Activated T-cell treated with anti-CD3 and anti-CD28 coated beads for 4 hours (primary cell): Measurements from ENCODE around the gene CXCL1.

Experiments
- DNase-seq: peaks from one replicate; pipeline ENCODE4 v3.0.0-alpha.2; 2020

The CXCL1 gene

GRCh38 chr4:73869130-73870055, at the start of gene CXCL1:
TSS of gene CXCL1 (plus strand) at chr4:73869393. CDS start at chr4:73869471, 78 bp downstream.
- no peak for DNase-seq

- DNase-seq = no peak
Measured at GRCh38 chr4:73821325-73821724, 47.9 kb upstream of the CXCL1 start.

DNA sequence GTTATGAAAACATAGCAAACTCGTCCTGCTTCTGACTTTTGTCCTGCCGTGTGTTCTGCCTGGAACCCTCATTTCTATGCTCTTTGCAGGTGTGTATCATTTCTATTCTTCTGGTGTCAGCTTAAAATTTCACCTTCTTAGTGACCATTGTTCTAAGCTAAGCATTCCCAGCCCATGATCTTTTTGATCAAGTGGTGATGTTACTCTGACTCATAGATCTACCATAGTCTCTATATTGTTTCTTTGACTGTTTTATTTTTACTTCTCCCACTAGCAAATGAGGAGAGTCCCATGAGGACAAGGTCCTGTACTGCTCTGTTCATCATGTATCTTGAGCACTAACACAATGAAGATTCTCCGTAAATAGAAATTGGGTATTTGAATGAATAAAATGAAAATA, 46.8 kb upstream of the CXCL1 start:
- DNase-seq = no peak

- DNase-seq = no peak
Measured at GRCh38 chr4:73822812-73823504, 46.2 kb upstream of the CXCL1 start.

GRCh38 chr4:73823760-73824159, 45.4 kb upstream of the CXCL1 start:
- DNase-seq = no peak

DNA sequence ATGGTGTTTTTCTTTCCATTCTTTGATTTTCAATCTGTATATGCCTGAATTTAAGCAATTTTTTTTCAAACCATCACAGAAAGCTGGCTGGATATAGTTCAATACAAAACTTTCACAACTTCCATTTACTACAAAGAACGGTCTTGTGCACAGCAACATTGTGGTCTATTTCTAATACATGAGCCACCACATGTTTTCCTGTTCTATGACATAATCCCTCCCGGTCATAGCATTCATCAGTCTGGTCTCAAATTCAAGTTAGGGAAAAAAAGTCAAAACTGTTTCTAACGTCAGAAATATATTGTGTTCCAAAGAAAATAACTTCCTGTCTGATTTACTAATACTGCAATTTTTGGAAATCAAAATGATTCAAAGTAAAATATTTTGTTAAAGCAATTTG, 40.2 kb upstream of the CXCL1 start:
- no peak for DNase-seq

GRCh38 chr4:73831569-73831968, 37.6 kb upstream of the CXCL1 start:
- DNase-seq = no peak

GRCh38 chr4:73832651-73833237, 36.4 kb upstream of the CXCL1 start:
- no peak for DNase-seq

GRCh38 chr4:73836373-73837279, 32.6 kb upstream of the CXCL1 start, which contains the start of gene CXCL6:
TSS of gene CXCL6 (plus strand) at chr4:73836678. CDS start at chr4:73836751, 73 bp downstream.
- DNase-seq = no peak

DNA sequence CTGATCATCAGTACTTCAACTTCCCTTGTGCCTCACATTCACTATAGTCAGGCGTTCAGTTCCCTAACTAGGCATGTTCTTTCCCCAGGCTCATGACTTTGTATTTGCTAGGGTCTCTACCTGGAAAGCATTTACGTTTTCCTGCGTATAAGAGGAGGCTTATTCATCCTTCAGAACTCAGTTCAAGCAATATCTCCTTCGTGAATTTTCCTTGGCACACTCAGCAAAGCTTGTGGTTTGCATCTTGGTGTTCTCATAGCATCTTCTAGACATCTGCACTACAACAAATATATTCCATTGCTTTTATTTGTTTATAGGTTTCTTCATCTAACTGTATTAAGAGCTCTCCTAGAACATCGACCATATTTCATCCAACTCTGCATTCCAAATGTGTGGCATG, 30.1 kb upstream of the CXCL1 start:
- DNase-seq = no peak

DNA sequence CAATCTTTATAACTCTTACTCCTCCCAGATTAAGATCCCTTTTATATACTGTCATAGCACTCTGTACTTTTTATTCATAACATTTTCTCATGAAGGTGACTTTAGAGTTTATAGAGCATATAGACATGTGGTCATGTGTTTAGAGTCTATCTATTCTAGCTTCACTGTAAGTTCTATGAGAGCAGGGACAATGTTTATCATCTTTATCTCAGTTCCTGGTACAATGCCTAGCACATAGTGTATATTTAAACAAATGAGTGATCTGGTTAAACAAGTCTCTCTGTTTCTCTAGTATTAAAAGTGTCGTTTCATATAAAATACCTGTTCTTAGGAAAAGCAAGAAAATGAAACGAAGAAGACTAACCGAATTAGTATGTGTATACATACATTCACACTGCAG, 29.5 kb upstream of the CXCL1 start:
- DNase-seq = no peak

DNA sequence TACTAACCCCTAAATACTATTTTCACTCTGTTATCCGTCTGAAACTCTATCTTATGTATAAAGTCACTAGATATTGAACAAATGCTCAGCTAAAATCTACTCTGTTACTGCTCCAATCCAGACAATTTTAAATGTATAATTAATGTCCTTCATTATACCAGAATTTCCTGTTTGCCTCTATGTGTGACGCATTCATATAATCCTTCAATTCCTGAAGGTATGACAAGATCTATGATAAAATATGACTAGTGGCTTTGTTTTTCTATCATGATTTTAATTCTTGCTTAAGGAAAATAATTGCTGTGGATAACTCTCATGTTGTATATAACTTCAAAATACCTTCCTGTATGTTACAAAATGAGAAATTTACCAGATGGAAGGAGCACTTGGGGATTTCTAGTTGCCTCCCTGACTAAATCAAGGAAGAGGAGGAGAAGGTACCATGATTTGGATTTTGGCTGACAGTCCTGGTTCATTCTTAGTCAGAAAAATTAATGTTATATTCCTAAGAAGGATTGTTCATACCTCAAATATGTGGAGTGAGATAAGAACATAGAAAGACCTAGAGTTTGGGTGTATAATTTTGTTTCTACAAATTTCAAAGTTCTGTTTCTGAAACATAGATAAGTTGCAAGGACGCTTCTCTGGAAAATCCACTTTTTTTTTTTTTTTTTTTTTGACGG, 27.8 kb upstream of the CXCL1 start:
- no peak for DNase-seq

GRCh38 chr4:73842696-73843095, 26.5 kb upstream of the CXCL1 start:
- no peak for DNase-seq

GRCh38 chr4:73843369-73843768, 25.8 kb upstream of the CXCL1 start:
- DNase-seq = no peak

DNA sequence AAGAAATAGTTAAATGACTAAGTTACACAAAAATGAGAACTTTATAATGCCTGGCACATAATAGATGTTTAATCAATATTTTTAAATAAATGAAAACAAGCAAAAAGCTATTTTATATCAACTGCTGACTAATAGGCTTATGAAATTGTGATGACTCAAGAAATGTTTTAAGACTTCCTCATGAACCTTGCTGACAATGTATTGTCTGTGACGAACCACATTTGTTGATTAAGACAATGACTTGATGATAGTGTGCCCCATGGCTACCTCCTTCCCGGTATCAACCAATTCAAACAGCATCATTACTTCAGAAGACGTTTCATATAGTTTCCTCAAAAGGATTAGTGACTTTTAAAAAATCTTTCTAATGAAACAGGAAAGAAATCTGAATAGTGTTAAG, 24.8 kb upstream of the CXCL1 start:
- DNase-seq = no peak

- DNase-seq = no peak
Measured at GRCh38 chr4:73844806-73845205, 24.4 kb upstream of the CXCL1 start.

DNA sequence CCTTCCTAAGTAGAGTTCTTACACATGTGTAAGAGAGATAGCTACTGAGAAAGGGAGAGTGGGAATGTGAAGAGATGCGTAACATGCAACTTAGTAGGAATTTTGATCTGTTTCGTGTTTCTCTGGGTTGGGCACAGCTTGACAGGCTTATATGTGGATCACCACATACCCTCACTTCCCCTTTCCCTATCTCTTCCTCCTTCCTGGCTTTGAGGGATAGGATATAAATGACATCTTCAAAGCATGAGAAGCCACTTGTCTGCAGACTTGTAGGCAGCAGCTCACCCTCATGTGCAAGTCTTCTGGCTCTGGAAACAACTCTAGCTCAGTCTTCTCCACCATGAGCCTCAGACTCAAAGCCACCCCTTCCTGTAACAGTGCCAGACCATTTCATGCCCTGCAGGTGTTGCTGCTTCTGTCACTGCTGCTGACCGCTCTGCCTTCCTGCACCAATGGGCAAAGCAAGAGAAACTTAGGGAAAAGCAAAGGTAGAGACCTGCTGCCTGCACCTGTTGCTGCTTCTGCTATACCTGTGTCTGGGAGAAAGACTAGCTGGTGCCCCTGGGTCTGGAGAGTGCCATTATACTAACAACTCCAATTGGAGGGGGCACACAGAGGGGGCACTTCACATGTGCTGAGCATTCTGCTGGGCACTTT, 21.5 kb upstream of the CXCL1 start:
- no peak for DNase-seq

DNA sequence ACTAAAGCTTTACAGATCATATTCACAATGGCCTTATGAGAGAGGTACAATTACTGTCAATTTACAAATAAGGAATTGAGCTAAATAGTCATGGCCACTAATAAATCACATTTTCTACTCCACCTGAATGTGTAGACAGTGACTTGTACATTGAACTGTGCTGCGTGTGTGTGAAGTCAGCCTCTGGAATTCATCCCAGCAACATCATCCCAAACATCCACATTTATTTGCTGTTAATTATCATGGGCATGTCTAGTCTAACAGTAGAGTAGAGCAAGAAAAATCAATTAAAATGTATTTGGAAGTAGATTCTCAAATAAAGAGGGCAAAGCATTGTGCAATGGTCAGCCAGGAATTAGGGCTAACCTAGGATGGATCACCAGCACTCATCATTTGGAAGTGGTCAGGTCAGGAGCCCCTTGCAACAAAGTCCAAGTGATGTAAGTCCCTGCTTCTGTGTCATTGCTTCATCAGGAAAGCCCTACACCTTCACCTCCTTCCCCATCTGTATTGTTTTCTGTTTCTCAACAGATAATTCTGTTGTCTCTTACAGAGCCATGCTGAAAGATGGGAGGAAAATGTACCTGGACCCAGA, 20.9 kb upstream of the CXCL1 start:
- no peak for DNase-seq

DNA sequence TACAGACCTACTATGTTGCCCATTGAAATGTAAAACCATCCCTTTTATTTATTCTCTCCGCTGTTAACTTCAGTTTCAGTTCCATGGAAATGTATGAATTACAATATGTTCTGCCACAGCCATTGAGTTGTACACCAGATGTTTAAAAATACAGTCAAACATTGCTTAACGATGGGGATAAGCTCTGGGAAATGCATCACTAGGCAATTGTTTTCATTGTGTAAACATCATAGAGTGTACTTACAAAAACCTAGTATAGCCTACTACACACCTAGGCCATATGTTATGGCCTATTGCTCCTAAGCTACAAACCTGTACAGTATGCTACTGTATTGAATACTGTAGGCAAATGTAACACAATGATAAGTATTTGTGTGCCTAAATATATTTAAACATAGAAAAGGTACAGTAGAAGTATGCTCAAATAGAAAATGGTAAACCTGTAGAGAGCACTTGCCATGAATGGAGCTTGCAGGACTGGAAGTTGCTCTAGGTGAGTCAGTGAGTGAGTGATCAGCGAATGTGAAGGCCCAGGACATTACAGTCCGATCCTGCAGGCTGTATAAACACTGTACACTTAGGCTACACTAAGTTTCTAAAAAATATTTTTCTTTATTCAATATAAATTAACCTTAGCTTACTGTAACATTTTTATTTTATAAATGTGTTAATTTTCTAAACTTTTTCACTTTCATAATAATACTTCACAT, 18.8 kb upstream of the CXCL1 start:
- no peak for DNase-seq

DNA sequence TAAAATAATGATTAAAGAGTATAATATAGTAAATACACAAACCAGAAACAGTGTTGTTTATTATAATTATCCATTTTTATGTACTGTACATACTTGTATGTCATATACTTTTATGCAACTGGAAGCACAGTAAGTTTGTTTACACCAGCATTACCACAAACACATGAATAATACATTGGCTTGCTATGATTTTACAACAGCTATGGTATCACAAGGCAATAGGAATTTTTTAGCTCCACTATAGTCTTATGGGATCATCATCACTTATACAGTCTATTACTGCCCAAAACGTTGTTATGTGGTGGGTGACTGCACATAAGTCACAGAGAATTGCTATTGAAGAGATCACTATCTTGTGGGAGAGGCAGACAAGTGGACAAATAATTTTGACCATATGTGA, 17.9 kb upstream of the CXCL1 start:
- no peak for DNase-seq
